ENCODE data around the gene ADRA2C. TPM values are rescaled to one million over a fixed set of nuclear protein-coding genes. Genes with fewer than 3 reads are reported as not detected.

ADRA2C gene
- 23.5 TPM for total RNA-seq (2021; ENCODE audit: unreplicated experiment)
- polyA plus RNA-seq (2012; ENCODE audit: insufficient read length), result 44.2 TPM
- Bru-seq, nascent RNA, result percentile 44 among the genes with signal in this experiment
- BruChase-seq, experiment 1, labeled RNA remaining after a 2-hour chase, result percentile 50 among the genes with signal in this experiment
- BruChase-seq, experiment 2, labeled RNA remaining after a 6-hour chase, result percentile 70 among the genes with signal in this experiment
- long read RNA-seq, transcript ADRA2C-201 (1 exons, 2,129 nt), result major isoform, 59 of 59 reads
- long read RNA-seq, partial matches to known transcripts, result 0 of 59 reads
- long read RNA-seq, other reads (novel, unspliced or antisense), result 0 of 59 reads

DNA sequence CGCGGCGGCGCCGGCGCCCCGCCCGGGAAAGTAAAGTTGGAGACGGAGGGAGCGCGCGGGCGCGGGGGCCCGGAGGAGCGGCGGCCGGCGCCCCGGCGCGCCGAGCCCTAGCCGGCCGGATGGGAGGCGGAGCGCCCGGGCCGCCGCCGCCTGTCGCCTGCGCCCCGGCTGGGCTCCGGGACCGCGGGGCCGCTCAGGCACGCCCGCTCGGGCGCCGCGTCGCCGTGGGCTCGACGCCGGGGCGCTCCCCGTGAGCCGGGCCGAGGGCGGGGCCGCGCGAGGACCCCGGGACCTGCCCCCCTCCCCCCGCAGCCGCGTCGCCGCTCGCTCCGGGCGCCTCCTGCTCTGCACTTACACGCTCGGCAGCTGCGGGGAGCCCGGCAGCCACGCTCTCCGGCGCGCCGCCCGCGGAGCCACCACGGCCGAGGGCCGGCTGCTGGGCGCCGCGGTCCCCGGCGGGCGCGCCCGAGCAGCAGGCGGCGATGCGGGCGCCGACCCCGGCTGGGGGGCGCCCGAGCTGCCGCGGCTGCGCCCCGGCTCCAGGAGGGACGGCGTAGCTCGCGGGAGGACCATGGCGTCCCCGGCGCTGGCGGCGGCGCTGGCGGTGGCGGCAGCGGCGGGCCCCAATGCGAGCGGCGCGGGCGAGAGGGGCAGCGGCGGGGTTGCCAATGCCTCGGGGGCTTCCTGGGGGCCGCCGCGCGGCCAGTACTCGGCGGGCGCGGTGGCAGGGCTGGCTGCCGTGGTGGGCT, at the start of gene ADRA2C:
Gene ADRA2C, plus strand, starts transcription at position 350 of the 749 bp plus-strand sequence. Its CDS starts 222 bp downstream, at position 572.
- no peak for TF ChIP-seq POLR2AphosphoS5 (IDR thresholded peaks at IDR 0.05; ENCODE audit: low read depth, low read length)
- no peak for TF ChIP-seq TCF7L2 (IDR thresholded peaks at IDR 0.05; ENCODE audit: low read depth, low read length)
- TF ChIP-seq, protein P1, sequence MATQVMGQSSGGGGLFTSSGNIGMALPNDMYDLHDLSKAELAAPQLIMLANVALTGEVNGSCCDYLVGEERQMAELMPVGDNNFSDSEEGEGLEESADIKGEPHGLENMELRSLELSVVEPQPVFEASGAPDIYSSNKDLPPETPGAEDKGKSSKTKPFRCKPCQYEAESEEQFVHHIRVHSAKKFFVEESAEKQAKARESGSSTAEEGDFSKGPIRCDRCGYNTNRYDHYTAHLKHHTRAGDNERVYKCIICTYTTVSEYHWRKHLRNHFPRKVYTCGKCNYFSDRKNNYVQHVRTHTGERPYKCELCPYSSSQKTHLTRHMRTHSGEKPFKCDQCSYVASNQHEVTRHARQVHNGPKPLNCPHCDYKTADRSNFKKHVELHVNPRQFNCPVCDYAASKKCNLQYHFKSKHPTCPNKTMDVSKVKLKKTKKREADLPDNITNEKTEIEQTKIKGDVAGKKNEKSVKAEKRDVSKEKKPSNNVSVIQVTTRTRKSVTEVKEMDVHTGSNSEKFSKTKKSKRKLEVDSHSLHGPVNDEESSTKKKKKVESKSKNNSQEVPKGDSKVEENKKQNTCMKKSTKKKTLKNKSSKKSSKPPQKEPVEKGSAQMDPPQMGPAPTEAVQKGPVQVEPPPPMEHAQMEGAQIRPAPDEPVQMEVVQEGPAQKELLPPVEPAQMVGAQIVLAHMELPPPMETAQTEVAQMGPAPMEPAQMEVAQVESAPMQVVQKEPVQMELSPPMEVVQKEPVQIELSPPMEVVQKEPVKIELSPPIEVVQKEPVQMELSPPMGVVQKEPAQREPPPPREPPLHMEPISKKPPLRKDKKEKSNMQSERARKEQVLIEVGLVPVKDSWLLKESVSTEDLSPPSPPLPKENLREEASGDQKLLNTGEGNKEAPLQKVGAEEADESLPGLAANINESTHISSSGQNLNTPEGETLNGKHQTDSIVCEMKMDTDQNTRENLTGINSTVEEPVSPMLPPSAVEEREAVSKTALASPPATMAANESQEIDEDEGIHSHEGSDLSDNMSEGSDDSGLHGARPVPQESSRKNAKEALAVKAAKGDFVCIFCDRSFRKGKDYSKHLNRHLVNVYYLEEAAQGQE (IDR thresholded peaks at IDR 0.05; ENCODE audit: insufficient read depth in 1 of 2, low read depth in 2 of 2, low read length in 1 of 2), result no peak
- TF ChIP-seq, protein P2, sequence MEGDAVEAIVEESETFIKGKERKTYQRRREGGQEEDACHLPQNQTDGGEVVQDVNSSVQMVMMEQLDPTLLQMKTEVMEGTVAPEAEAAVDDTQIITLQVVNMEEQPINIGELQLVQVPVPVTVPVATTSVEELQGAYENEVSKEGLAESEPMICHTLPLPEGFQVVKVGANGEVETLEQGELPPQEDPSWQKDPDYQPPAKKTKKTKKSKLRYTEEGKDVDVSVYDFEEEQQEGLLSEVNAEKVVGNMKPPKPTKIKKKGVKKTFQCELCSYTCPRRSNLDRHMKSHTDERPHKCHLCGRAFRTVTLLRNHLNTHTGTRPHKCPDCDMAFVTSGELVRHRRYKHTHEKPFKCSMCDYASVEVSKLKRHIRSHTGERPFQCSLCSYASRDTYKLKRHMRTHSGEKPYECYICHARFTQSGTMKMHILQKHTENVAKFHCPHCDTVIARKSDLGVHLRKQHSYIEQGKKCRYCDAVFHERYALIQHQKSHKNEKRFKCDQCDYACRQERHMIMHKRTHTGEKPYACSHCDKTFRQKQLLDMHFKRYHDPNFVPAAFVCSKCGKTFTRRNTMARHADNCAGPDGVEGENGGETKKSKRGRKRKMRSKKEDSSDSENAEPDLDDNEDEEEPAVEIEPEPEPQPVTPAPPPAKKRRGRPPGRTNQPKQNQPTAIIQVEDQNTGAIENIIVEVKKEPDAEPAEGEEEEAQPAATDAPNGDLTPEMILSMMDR (IDR thresholded peaks at IDR 0.05), result no peak
- no peaks in the 10 kb centered on the region for H3K27me3 ChIP-seq (ENCODE audit: control insufficient read depth, insufficient read depth, low read length)
- no peaks in the 10 kb centered on the region for H3K9me3 ChIP-seq (ENCODE audit: control insufficient read depth, insufficient read depth, low read depth, low read length)
- intact Hi-C loops (cut with micrococcal nuclease; ENCODE audit: unreplicated experiment) (no loop called here), in situ Hi-C loops (cut with HindIII; ENCODE audit: low pct_unique_long_range_greater_than_20kb, low sequenced_read_pairs) (no loop called here)
- ChIA-PET POLR2A (no interaction called here), CTCF (interaction anchor here (0.7 kb wide), 1 partner anchor 17 kb away, joined by 6 read pairs; no protein-coding TSS in a partner anchor)
- peak within 1 kb of the TSS; percentile 29 to 39 for H3K4me3 ChIP-seq (ENCODE audit: low read depth in 2 of 2, low read length in 2 of 2)
- no peak within 1 kb of the TSS for H3K27ac ChIP-seq (ENCODE audit: low read length)
- DNase-seq (ENCODE audit: low read depth, low spot score) (no peak), ATAC-seq (peak; percentile 77)
- H3K4me1 ChIP-seq (ENCODE audit: control insufficient read depth, insufficient read depth, low read length), result peaks cover 17% of the 10 kb centered on the region
- BruUV-seq (replicated peaks), result no TSS peak
- no peaks in the 10 kb centered on the region for H3K36me3 ChIP-seq (ENCODE audit: control insufficient read depth, insufficient read depth, low read length)

DNA sequence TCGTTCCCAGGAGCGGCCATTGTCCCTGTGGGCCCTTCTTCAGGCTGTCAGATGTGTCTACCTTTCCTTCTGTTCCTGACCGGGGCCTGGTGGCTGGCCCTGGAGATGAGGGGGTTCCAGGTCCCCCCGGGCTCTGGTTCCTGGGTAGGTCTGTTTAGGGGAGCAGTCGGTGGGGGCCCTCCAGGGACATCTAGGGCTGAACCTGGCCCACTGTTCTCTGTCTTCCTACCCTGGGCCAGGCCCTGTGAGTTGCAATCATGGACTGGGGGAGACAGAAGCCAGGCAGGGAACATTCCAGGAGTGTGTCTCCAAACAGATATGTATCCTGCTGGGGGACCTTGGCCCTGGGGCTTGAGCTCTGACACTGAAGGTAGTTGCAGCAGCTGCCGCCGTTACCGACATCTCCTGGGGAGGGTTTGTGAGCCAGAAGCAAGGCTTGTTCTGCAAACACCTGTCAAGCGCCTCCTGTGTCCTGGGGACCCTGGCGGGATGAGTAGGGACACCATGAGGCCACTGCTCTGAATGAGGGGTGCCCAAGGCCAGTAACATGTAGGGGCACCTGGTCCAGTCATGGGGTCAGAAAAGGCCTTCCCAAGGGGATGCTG, 49.5 kb upstream of the ADRA2C start:
- no peaks in the 10 kb centered on the region for H3K9me3 ChIP-seq (ENCODE audit: control insufficient read depth, insufficient read depth, low read depth, low read length)
- in situ Hi-C loops (cut with HindIII; ENCODE audit: low pct_unique_long_range_greater_than_20kb, low sequenced_read_pairs), result no loop called here
- BruUV-seq (replicated peaks), result no TSS peak
- H3K27ac ChIP-seq (ENCODE audit: low read length), result no peak overlapping the region
- H3K36me3 ChIP-seq (ENCODE audit: control insufficient read depth, insufficient read depth, low read length), result no peaks in the 10 kb centered on the region
- no peak for TF ChIP-seq SIN3A (IDR thresholded peaks at IDR 0.05; ENCODE audit: borderline replicate concordance, insufficient read depth, low read depth, low read length)
- TF ChIP-seq POLR2AphosphoS5 (IDR thresholded peaks at IDR 0.05; ENCODE audit: low read depth, low read length), result no peak
- TF ChIP-seq, protein P2 (IDR thresholded peaks at IDR 0.05), result no peak
- TF ChIP-seq TCF7L2 (IDR thresholded peaks at IDR 0.05; ENCODE audit: low read depth, low read length), result no peak
- TF ChIP-seq, protein P1 (IDR thresholded peaks at IDR 0.05; ENCODE audit: insufficient read depth in 1 of 2, low read depth in 2 of 2, low read length in 1 of 2), result no peak
- intact Hi-C loops (cut with micrococcal nuclease; ENCODE audit: unreplicated experiment), result no loop called here
- CTCF ChIA-PET, result no interaction called here
- no peak overlapping the region for H3K4me3 ChIP-seq (ENCODE audit: low read depth in 2 of 2, low read length in 2 of 2)
- ATAC-seq, result no peak
- DNase-seq (ENCODE audit: low read depth, low spot score), result no peak
- POLR2A ChIA-PET, result no interaction called here
- H3K27me3 ChIP-seq (ENCODE audit: control insufficient read depth, insufficient read depth, low read length), result no peaks in the 10 kb centered on the region
- no peaks in the 10 kb centered on the region for H3K4me1 ChIP-seq (ENCODE audit: control insufficient read depth, insufficient read depth, low read length)

Data from Panc1 (cell line).